Activated CD4-positive, alpha-beta T cell treated with anti-CD3 and anti-CD28 coated beads, Interleukin-10, Interleukin-2, amounts not matched to agents 100 ng/mL and 50 ng/mL, durations not matched to agents 16 hours and 8 hours (primary cell): Measurements from ENCODE around the gene TM4SF20.

ENCODE experiments used
- DNase-seq: peaks from one replicate; pipeline ENCODE4 v3.0.0-alpha.2; 2020

The TM4SF20 gene

GRCh38 chr2:227317834-227318233 lies 61.3 kb downstream of the TM4SF20 start:
- no peak for DNase-seq

- no peak for DNase-seq
Observed at GRCh38 chr2:227313310-227313709, 65.8 kb downstream of the TM4SF20 start.

GRCh38 chr2:227312579-227312978 lies 66.5 kb downstream of the TM4SF20 start:
- no peak for DNase-seq
